ENCODE data around the gene ZMIZ2. TPM values are rescaled to one million over a fixed set of nuclear protein-coding genes. Genes with fewer than 3 reads are reported as not detected.

Gene ZMIZ2
- total RNA-seq, 1 experiment from 2014 or later = 142 TPM

DNA sequence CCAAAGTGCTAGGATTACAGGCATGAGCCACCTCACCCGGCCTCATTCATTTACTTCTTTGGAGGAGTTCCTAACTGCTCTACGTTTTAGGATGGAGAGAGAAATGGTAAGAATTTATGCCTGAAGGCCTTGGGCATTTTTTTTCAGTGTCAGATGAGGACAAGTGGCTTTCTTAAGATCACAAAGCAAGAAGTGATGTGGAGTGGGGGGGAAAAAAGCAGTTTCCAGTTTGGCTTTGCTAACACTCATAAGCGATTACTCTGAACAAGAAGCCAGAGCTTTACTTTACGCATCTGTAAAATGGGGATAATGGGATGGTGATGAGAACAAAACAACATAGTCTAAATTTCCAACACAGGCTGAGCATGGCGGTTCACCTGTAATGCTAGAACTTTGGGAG, 45.3 kb downstream of the ZMIZ2 start:
- peaks cover 9% of the 10 kb centered on the region for H3K4me1 ChIP-seq (replicated peaks; ENCODE audit: insufficient read depth)
- no peak for TF ChIP-seq EZH2 (IDR thresholded peaks at IDR 0.05; ENCODE audit: low read depth)
- TF ChIP-seq, protein P1, sequence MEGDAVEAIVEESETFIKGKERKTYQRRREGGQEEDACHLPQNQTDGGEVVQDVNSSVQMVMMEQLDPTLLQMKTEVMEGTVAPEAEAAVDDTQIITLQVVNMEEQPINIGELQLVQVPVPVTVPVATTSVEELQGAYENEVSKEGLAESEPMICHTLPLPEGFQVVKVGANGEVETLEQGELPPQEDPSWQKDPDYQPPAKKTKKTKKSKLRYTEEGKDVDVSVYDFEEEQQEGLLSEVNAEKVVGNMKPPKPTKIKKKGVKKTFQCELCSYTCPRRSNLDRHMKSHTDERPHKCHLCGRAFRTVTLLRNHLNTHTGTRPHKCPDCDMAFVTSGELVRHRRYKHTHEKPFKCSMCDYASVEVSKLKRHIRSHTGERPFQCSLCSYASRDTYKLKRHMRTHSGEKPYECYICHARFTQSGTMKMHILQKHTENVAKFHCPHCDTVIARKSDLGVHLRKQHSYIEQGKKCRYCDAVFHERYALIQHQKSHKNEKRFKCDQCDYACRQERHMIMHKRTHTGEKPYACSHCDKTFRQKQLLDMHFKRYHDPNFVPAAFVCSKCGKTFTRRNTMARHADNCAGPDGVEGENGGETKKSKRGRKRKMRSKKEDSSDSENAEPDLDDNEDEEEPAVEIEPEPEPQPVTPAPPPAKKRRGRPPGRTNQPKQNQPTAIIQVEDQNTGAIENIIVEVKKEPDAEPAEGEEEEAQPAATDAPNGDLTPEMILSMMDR (conservative IDR thresholded peaks at IDR 0.05) = no peak
- no peaks in the 10 kb centered on the region for H3K9me3 ChIP-seq (ENCODE audit: insufficient read depth, low read depth)
- no peak overlapping the region for H2AFZ ChIP-seq
- POLR2A ChIA-PET (ENCODE audit: unreplicated experiment) = no interaction called here
- CTCF ChIA-PET = no interaction called here
- H3K9me2 ChIP-seq (ENCODE audit: insufficient read depth) = no peaks in the 10 kb centered on the region
- H3K27me3 ChIP-seq (ENCODE audit: insufficient read depth, low read depth) = no peaks in the 10 kb centered on the region
- H4K20me1 ChIP-seq (ENCODE audit: insufficient read depth) = peaks cover 16% of the 10 kb centered on the region
- no TSS peak for BruUV-seq (replicated peaks)
- no peak overlapping the region for H3K4me3 ChIP-seq
- H3K79me2 ChIP-seq (ENCODE audit: low read depth) = peaks cover 41% of the 10 kb centered on the region
- peaks cover 15% of the 10 kb centered on the region for H3K36me3 ChIP-seq (ENCODE audit: low read depth)
- H3K4me2 ChIP-seq = no peak overlapping the region
- intact Hi-C loops (cut with micrococcal nuclease; ENCODE audit: unreplicated experiment) = loop anchor here (10.0 kb wide), 1 partner anchor 109 kb away; no protein-coding TSS in a partner anchor
- peaks cover 65% of the 10 kb centered on the region for H3F3A ChIP-seq (ENCODE audit: insufficient read depth, low read depth)
- 0 out of 2 replicates have a peak overlapping the region, but pooled peaks have one; percentile 1 for H3K27ac ChIP-seq
- DNase-seq = peak in 1 of 2 experiments; percentile 70

DNA sequence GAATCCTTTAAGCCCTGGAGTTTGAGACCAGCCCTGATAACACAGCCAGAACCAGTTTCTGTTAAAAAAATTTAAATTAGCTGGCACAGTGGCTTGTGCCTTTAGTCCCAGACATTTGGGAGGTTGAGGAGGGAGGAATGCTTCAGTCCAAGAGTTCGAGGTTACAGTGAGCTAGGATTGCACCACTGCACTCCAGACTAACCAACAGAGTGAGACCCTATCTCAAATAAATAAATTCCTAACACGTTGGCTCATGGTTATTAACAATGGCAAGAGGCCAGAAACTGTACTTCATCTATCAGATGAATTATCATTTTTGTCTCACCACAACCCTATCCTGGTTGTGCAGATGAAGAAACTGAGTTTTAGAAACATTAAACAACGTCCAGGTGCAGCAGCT, 45.7 kb downstream of the ZMIZ2 start:
- no peak overlapping the region for H3K4me3 ChIP-seq
- ChIA-PET CTCF (no interaction called here), POLR2A (ENCODE audit: unreplicated experiment) (no interaction called here)
- H3F3A ChIP-seq (ENCODE audit: insufficient read depth, low read depth) = peaks cover 69% of the 10 kb centered on the region
- TF ChIP-seq EZH2 (IDR thresholded peaks at IDR 0.05; ENCODE audit: low read depth) = no peak
- TF ChIP-seq, protein P1 (conservative IDR thresholded peaks at IDR 0.05) = no peak
- no peaks in the 10 kb centered on the region for H3K9me3 ChIP-seq (ENCODE audit: insufficient read depth, low read depth)
- H3K4me1 ChIP-seq (replicated peaks; ENCODE audit: insufficient read depth) = peaks cover 13% of the 10 kb centered on the region
- peaks cover 45% of the 10 kb centered on the region for H3K79me2 ChIP-seq (ENCODE audit: low read depth)
- peaks cover 20% of the 10 kb centered on the region for H4K20me1 ChIP-seq (ENCODE audit: insufficient read depth)
- no peaks in the 10 kb centered on the region for H3K9me2 ChIP-seq (ENCODE audit: insufficient read depth)
- DNase-seq = peak in 1 of 2 experiments; percentile 49
- H3K27ac ChIP-seq = 0 out of 2 replicates have a peak overlapping the region, but pooled peaks have one; percentile 1
- no peak overlapping the region; the same call in 1 of the 2 replicates for H3K4me2 ChIP-seq
- no peak overlapping the region for H2AFZ ChIP-seq
- intact Hi-C loops (cut with micrococcal nuclease; ENCODE audit: unreplicated experiment) = loop anchor here (10.0 kb wide), 1 partner anchor 110 kb away; no protein-coding TSS in a partner anchor
- peaks cover 18% of the 10 kb centered on the region for H3K36me3 ChIP-seq (ENCODE audit: low read depth)
- H3K27me3 ChIP-seq (ENCODE audit: insufficient read depth, low read depth) = no peaks in the 10 kb centered on the region
- BruUV-seq (replicated peaks) = no TSS peak

DNA sequence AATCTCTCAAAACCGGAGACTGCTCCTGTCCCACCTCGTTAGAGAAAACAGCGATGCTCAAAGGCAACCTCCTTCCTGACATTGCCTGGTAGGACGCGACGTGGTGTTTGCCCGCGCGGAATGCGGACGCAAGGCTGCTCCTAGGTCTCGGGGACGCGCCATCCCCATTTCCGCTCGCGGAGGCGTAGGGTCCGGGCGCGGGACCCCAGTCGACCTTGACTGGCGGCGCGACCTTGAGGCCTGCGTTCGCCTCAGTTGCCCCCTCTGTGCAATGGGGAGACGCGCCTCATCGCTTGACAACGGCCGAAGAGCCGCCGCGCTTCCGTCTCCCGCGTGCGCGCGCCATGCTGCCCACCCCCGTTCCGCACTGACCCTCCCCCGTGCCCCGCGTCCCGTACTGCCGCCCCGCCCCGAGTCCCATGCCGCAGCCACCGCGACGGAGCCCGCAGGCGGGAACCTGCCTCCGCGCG, 47.4 kb downstream of the ZMIZ2 start:
- ChIA-PET CTCF (no interaction called here), POLR2A (ENCODE audit: unreplicated experiment) (interaction anchor here (0.7 kb wide), 1 partner anchor 28 kb away, joined by 4 read pairs; no protein-coding TSS in a partner anchor)
- peak overlapping the region; percentile 67 for H3K4me3 ChIP-seq
- TSS peak; percentile 49 for BruUV-seq (replicated peaks)
- intact Hi-C loops (cut with micrococcal nuclease; ENCODE audit: unreplicated experiment) = loop anchor here (2.0 to 10.0 kb wide), 4 partner anchors 83 to 207 kb away; no protein-coding TSS in a partner anchor
- DNase-seq = peak in 1 of 2 experiments; percentile 60
- TF ChIP-seq, protein P1 (conservative IDR thresholded peaks at IDR 0.05) = no peak
- no peak for TF ChIP-seq EZH2 (IDR thresholded peaks at IDR 0.05; ENCODE audit: low read depth)
- H3K27me3 ChIP-seq (ENCODE audit: insufficient read depth, low read depth) = no peaks in the 10 kb centered on the region
- peaks cover 37% of the 10 kb centered on the region for H4K20me1 ChIP-seq (ENCODE audit: insufficient read depth)
- H3K79me2 ChIP-seq (ENCODE audit: low read depth) = peaks cover 63% of the 10 kb centered on the region
- H2AFZ ChIP-seq = peak overlapping the region; percentile 97
- peak overlapping the region; percentile 93 for H3K27ac ChIP-seq
- H3K4me2 ChIP-seq = peak overlapping the region; percentile 96
- H3K9me3 ChIP-seq (ENCODE audit: insufficient read depth, low read depth) = no peaks in the 10 kb centered on the region
- peaks cover 72% of the 10 kb centered on the region for H3F3A ChIP-seq (ENCODE audit: insufficient read depth, low read depth)
- H3K9me2 ChIP-seq (ENCODE audit: insufficient read depth) = no peaks in the 10 kb centered on the region
- H3K4me1 ChIP-seq (replicated peaks; ENCODE audit: insufficient read depth) = peaks cover 26% of the 10 kb centered on the region
- H3K36me3 ChIP-seq (ENCODE audit: low read depth) = peaks cover 31% of the 10 kb centered on the region
